ENCODE measurements around the gene SLC9A9. TPM values are rescaled to one million over a fixed set of nuclear protein-coding genes. Genes with fewer than 3 reads are reported as not detected.

The SLC9A9 gene
- polyA plus RNA-seq, 1 donor (not counting 4 experiments of a cell fraction or from before 2014, with no cell fraction given): 5.2 TPM

DNA sequence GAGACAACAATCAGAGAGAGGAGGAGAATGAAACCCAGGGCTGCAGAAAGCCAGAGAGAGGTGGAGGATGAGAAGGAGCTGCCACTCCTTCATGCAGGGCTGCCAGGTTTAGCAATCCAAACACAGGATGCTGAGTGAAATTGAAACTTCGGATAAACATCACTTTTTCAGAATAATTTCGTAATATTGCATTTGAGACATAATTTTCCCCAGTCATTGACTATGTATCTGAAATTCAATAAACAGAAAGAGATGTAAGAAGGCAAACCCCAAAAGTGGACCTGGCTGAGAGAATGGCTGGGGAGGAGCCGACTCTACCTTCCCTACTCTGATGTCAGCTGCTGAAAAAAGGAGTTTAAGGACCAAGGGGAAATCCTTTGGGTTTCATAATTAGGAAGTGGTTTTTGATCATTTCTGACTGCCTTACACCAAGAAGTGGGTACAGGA lies 33.8 kb downstream of the SLC9A9 start:
- Histone ChIP-seq H3K36me3 (ENCODE audit: control insufficient read depth in 2 of 2, extremely low read depth in 1 of 2, insufficient read depth in 2 of 2, low read length in 2 of 2) (no peaks in the 10 kb centered on the region), H4K20me1 (ENCODE audit: control insufficient read depth, extremely low read depth, insufficient read depth, low read length) (no peaks in the 10 kb centered on the region), H3K27me3 (ENCODE audit: control insufficient read depth, extremely low read depth, insufficient read depth, low read length) (no peaks in the 10 kb centered on the region), H3K79me2 (ENCODE audit: control insufficient read depth, insufficient read depth, low read length) (no peaks in the 10 kb centered on the region), H3K9me1 (ENCODE audit: control insufficient read depth, extremely low read depth, insufficient read depth, low read length) (no peaks in the 10 kb centered on the region), H3K27ac (ENCODE audit: control insufficient read depth, insufficient read depth, low read length) (no peak overlapping the region), H3K4me2 (ENCODE audit: control insufficient read depth, extremely low read depth, insufficient read depth, low read depth, low read length) (no peak overlapping the region), H3K4me1 (ENCODE audit: control insufficient read depth, extremely low read depth, insufficient read depth, low read length) (no peaks in the 10 kb centered on the region), H3K4me3 (ENCODE audit: control insufficient read depth in 2 of 3, extremely low read depth in 1 of 3, insufficient read depth in 2 of 3, low read depth in 1 of 3, low read length in 3 of 3) (no peak overlapping the region), H3K9ac (ENCODE audit: control insufficient read depth, extremely low read depth, insufficient read depth, low read length) (no peak overlapping the region), H3K9me3 (ENCODE audit: control insufficient read depth, low read depth, low read length) (no peaks in the 10 kb centered on the region), H2AFZ (ENCODE audit: control insufficient read depth, low read length) (no peak overlapping the region)
- FAIRE-seq (no peak), DNase-seq (ENCODE audit: low read depth, low spot score) (no peak)
- dilution Hi-C loops (cut with MboI; ENCODE audit: extremely low pct_ligation_motif_present, low sequenced_read_pairs): no loop called here
- TF ChIP-seq, protein P1, sequence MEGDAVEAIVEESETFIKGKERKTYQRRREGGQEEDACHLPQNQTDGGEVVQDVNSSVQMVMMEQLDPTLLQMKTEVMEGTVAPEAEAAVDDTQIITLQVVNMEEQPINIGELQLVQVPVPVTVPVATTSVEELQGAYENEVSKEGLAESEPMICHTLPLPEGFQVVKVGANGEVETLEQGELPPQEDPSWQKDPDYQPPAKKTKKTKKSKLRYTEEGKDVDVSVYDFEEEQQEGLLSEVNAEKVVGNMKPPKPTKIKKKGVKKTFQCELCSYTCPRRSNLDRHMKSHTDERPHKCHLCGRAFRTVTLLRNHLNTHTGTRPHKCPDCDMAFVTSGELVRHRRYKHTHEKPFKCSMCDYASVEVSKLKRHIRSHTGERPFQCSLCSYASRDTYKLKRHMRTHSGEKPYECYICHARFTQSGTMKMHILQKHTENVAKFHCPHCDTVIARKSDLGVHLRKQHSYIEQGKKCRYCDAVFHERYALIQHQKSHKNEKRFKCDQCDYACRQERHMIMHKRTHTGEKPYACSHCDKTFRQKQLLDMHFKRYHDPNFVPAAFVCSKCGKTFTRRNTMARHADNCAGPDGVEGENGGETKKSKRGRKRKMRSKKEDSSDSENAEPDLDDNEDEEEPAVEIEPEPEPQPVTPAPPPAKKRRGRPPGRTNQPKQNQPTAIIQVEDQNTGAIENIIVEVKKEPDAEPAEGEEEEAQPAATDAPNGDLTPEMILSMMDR (optimal IDR thresholded peaks at IDR 0.05 in 1 of 3, IDR thresholded peaks at IDR 0.05 in 1 of 3, conservative IDR thresholded peaks at IDR 0.05 in 1 of 3; ENCODE audit: extremely low read depth in 1 of 3, insufficient read depth in 2 of 3, low read length in 3 of 3): no peak
- no peak for TF ChIP-seq EZH2 (IDR thresholded peaks at IDR 0.05; ENCODE audit: low read length)

DNA sequence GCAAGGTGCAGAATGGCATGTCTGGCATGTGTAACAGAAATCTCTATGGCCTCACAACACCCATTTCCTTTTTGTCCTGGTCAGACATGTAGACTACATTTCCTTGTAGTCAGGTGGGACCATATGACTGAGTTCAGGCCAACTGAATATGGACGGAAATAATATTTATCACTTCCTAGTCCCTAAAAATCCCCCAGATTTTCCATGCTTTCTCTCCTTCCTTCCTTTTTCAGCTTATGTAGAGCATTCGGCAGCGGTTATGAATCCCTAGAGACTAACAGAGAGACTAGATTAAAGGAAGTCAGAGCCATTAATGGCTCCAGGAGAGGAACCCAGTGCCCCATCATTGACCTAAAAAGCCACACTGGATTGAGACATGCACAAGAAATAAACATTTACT lies 35.8 kb downstream of the SLC9A9 start:
- no peak for FAIRE-seq
- TF ChIP-seq, protein P1 (optimal IDR thresholded peaks at IDR 0.05 in 1 of 3, IDR thresholded peaks at IDR 0.05 in 1 of 3, conservative IDR thresholded peaks at IDR 0.05 in 1 of 3; ENCODE audit: extremely low read depth in 1 of 3, insufficient read depth in 2 of 3, low read length in 3 of 3): no peak
- no peak for TF ChIP-seq EZH2 (IDR thresholded peaks at IDR 0.05; ENCODE audit: low read length)
- no peaks in the 10 kb centered on the region for H4K20me1 ChIP-seq (ENCODE audit: control insufficient read depth, extremely low read depth, insufficient read depth, low read length)

More for the DNA sequence above, 35.8 kb downstream of the SLC9A9 start:
- H3K9me3 ChIP-seq (ENCODE audit: control insufficient read depth, low read depth, low read length): no peaks in the 10 kb centered on the region
- H3K36me3 ChIP-seq (ENCODE audit: control insufficient read depth in 2 of 2, extremely low read depth in 1 of 2, insufficient read depth in 2 of 2, low read length in 2 of 2): no peaks in the 10 kb centered on the region
- no peaks in the 10 kb centered on the region for H3K9me1 ChIP-seq (ENCODE audit: control insufficient read depth, extremely low read depth, insufficient read depth, low read length)
- H3K9ac ChIP-seq (ENCODE audit: control insufficient read depth, extremely low read depth, insufficient read depth, low read length): no peak overlapping the region
- dilution Hi-C loops (cut with MboI; ENCODE audit: extremely low pct_ligation_motif_present, low sequenced_read_pairs): no loop called here
- no peak overlapping the region for H3K27ac ChIP-seq (ENCODE audit: control insufficient read depth, insufficient read depth, low read length)
- no peak for DNase-seq (ENCODE audit: low read depth, low spot score)
- no peaks in the 10 kb centered on the region for H3K27me3 ChIP-seq (ENCODE audit: control insufficient read depth, extremely low read depth, insufficient read depth, low read length)
- H3K4me2 ChIP-seq (ENCODE audit: control insufficient read depth, extremely low read depth, insufficient read depth, low read depth, low read length): no peak overlapping the region
- no peak overlapping the region for H3K4me3 ChIP-seq (ENCODE audit: control insufficient read depth in 2 of 3, extremely low read depth in 1 of 3, insufficient read depth in 2 of 3, low read depth in 1 of 3, low read length in 3 of 3)
- H2AFZ ChIP-seq (ENCODE audit: control insufficient read depth, low read length): no peak overlapping the region
- no peaks in the 10 kb centered on the region for H3K4me1 ChIP-seq (ENCODE audit: control insufficient read depth, extremely low read depth, insufficient read depth, low read length)
- no peaks in the 10 kb centered on the region for H3K79me2 ChIP-seq (ENCODE audit: control insufficient read depth, insufficient read depth, low read length)

Measured in keratinocyte (primary cell).